IPS DF 4.7 (cell line): ENCODE results near the gene REXO4.
"Not testable (repeated sequence)": the region's sequence is repeated elsewhere in the genome, so short reads cannot be mapped to it uniquely, and the experiment has no call there.

Experiments
- DNase-seq: peaks from one replicate; pipeline ENCODE4 v3.0.0-alpha.2; 2013; ENCODE audit warnings: low spot score; ENCODE audit errors: extremely low read depth

The REXO4 gene

DNA sequence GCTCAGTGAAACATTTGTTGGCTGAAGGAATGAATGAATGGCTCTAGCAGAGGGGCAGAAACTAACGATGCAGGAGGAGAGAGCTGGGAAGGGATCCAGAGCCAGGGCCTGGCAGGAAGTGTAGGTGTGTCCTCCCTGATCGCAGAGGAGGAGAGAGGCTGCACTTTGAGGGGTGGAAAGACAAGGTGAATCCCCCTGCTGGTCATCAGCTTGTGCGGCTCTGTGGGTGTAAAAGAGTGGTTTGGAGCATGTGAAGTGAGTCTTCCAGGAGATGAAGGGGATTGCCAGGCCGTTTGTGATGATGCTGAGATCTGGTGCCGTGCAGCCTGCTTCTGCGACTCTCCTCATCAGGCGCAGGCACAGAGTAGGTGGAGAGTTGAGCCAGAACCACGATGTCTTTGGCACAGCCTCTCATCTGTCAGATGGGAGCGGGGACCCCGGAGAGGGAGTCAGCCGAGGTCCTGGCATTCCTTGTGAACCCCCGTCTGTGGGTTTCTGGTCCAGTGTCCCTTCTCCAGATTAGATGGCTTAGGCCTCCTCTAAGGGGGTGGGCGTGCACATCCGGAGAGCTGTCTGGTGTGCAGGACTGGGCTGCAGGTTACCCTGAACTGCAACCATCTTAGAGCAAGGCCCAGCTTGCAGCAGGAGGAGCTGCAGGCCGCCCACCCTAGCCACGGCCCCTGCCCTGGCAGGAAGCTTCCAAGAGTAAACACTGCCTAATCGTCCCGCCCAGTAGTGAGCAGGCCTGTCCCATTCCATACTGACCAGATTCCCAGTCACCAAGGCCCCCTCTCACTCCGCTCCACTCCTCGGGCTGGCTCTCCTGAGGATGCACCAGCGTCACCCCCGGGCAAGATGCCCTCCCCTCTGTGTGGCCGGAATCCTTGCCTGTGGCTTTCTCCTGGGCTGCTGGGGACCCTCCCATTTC, 4.1 kb upstream of the REXO4 start, which contains the start of gene ADAMTS13:
ADAMTS13 (plus strand) TSS at position 753 of the 928 bp plus-strand sequence; CDS start at position 830, 77 bp downstream.
- DNase-seq, result no peak

DNA sequence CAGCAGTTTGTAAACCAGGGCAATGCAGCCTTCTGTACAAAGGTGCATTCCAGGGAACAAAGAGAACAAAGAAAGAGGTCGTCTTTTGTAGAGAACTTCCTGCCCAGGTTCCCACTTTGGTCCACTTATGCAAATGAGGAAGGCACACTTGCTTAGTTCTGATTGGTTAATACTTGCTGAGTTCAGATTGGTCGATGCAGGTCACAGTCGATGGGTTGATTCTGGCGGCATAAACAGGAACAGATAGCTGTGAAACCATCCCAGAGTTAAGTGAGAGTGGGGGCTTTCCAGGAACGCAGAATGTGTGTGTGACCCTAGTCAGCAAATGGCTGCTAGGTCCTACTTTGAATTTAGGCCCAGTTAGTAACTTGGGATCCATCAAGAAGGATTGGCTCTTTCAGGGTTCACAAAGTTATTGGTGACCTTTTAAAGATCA, 2.6 kb upstream of the REXO4 start:
- DNase-seq, result no peak

DNA sequence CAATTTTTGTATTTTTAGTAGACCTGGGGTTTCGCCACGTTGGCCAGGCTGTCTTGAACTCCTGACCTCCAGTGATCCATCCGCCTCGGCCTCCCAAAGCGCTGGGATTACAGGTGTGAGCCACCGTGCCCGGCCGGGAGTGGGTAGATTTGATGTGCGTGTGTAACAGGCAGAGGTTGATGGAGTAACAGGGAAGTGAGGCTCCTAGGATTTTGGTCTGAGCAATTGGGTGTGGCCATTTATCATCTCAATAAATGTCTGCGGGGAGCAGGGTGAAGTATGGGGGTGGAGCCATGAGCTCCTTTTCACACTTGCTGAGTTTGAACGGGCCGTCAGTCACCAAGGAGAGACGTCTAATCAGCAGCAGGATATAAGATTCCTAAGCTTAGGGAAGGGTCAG, 1.2 kb upstream of the REXO4 start:
- DNase-seq, result no peak

DNA sequence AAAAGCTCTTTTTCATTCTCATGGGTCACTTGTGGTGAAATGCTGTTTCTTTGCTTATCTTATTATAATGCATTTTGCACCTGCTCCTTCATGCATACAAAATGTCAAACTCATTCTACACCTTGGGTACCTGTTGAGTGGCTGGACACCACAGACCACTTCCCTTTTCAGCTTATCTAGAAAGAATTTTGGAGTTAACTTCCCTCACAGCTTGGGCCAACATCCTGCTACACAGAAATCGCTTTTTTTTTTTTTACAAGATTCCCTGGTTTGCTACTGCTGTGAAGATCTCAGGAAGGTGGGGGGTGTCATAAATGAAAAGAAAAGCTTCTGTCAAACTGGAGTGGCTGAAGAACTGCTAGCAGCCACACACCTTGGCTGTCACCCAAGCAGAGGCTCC, 2.6 kb downstream of the REXO4 start:
- no peak for DNase-seq

DNA sequence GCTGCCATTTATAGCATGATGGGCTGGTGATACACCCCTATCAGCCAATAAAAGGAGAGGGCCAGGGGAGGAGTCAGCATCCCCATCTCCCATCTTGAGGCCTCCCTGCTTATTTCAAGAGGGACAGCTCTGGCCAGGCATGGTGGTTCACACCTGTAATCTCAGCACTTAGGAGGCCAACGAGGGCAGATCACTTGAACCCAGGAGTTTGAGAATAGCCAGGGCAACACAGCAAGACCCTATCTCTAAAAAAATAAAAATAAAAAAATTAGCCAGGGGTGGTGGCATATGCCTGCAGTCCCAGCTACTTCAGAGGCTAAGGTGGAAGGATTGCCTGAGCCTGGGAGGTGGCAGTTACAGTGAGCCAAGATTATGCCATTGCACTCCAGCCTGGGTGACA, 9.8 kb downstream of the REXO4 start:
- no peak for DNase-seq

DNA sequence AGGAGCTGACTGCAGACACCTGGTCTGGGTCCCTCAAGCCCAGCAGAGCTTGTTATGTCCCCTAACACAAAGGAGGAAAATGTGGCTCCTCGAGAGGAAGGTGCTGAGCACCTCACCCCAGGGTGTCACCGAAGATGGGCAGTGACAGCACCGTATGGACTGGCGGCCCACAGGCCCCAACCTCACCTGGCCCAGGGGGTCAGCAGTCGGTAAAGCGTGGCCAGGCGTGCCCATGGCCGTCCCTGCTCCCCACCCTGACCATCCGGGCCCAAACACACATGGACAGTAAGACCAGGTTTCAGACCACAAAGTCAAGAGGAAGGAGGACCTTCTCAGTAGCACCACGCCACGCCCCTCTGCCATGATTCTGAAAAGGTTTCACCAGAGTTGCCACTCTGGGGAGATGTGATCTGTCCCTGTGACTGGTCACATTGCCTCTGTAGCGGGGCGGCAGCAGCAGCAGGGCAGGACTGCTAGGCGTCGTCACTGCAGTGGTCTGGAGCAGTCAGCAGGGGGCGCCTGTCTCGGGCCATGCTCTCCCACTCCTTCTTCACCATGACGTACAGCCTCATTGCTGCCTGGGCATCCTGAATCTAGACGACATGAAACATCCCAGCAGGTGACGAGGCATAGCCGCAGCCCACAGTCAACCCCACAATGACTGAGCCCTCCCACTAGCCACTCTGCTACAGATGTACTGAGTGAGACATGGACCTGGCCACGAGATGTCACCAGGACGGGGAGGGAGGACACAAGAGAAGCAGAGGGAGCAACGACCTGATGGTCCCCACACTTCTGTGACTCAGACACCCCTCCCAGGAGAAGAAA, 11.1 kb downstream of the REXO4 start:
- no peak for DNase-seq

DNA sequence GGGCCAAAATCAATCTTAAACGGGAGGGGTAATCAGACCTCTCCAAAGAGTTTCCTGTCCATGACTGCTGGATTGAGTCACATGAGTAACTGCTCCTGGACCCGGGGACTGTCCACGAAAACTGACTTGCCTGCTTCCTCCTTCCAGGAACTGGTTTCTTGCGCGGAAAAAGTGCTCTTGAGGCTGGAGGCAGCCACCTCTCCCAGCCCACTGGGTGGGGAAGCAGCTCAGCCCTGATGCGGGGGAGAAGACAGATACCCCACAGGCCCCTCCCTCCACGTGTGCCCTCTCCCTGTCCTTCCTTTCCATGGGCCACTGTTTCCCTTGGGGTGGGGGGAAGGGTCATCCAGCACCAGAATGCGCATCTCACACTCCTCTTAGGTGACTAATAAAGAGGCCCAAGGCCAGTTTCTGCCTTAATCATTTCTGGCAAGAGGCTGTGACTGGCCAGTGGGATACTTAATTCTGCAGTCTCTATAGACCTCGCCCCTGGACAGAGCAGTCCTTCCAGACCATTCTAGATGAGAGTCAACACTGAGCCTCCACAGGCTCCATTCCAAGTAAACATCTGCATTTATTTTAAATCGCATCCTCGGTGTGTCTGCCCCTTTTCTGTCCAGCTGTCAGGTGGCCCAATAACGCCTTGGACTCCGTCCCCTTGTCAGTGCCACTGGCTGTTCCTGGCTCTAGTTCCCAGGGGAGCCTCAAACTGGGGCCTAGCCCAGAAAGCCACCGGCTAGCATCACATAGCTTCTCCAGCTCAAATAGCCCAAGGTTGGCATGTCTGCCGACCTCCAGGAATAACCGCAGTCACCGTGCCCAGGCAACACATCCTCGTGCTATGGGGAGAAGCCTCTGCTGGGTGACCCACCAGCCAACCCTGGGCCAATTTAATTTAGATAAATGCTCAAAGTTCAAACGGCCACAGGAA, 12.0 kb downstream of the REXO4 start:
- DNase-seq, result no peak

DNA sequence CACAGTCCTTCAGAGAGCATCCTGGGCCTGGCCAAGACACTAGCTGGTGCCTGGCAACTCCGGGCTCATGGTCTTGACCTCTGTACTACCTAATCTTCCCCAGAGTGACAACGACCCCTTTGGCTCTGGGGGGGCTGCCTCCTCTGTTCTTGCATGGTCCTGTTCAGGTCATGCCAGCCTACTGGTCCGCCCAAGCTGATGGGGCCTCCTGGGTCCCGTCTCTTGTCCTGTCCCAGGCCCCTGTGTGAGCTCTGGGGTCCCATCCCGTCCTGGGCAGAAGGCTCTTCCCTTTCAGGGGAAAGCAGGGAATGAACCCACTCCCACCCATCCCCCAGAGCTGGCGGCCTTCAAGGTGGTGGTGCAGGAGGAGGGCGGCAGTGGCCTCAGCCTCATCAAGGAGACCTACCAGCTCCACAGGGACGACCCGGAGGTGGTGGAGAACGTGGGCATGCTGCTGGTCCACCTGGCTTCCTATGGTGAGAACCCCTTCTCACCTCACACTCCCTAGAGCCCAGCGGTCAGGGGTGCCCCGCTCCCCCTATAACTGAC, 13.3 kb downstream of the REXO4 start:
- no peak for DNase-seq

DNA sequence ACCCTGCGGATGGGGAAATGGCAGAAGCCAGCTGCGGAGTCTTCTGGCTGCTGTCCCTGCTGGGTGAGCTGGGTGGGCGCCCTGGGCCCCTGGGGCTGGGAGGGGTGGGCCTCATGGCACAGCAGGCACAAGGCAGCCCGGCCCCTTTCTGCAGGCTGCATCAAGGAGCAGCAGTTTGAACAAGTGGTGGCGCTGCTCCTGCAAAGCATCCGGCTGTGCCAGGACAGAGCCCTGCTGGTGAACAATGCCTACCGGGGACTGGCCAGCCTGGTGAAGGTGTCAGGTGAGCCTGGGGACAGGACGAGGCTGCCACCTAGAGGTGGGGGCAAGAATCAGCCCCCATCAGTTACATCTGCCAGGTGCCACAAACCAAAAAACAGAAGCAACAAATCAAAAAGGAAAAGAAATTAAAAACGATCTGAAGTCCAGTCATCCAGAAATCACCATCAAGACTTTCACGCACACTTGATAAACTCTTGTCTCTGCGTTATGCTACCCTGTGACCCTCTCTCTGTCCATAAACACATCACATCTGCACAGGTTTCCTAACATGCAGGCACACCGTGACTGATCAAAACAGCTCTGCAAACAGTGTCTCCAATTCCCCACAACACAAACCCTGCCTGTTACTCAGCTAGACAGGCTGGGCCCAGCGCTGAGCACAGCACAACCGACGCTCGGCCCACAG, 13.9 kb downstream of the REXO4 start:
- no peak for DNase-seq

DNA sequence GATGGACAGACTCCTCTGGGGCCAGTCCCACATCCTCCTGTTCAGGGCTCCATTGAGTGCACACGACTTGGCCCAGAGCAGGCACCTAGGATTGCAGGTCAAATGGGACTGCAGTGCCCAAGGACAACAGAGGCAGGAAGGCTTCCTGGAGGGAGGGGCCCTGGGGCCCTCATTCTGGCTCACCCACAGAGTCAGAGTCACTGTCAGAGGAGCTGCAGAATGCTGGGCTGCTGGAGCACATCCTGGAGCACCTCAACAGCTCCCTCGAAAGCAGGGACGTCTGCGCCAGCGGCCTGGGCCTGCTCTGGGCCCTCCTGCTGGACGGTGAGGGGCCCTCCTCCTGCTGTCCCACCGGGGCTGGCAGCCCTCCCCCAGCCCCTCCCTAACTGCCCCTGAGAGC, 15.1 kb downstream of the REXO4 start:
- DNase-seq, result no peak

DNA sequence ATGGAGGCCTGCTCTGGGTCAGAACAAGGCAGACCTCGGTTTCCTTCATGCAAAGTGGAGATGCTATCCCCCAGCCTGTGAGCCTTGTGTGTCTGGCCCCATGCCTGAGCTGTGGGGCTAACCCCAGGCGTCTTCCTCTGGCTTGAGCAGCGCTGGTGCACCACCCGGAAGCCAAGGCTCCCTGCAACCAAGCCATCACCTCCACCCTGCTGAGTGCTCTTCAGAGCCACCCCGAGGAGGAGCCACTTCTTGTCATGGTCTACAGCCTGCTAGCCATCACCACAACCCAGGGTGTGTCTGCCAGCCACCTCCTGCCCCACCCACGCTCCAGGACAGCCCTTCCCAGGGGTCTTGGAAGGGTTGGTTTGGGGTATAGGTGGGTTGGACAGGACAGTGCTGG, 16.2 kb downstream of the REXO4 start:
- DNase-seq, result no peak

DNA sequence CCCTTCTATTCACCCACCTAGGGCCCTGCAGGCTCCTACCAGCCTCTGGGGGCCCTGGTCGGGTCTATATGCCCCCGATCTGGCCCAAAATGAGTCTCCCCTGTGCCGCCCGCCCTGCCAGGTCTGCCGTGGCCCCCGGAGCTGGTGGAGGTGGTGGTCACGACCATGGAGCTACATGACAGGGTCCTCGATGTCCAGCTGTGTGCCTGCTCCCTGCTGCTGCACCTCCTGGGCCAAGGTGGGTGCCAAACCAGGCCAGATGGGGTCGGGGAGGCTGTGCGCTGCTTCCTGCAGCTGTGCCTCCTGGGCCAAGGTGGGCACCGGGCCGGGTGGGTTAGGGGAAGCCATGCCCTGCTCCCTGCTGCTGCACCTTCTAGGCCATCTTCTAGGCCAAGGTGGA, 17.5 kb downstream of the REXO4 start:
- no peak for DNase-seq

DNA sequence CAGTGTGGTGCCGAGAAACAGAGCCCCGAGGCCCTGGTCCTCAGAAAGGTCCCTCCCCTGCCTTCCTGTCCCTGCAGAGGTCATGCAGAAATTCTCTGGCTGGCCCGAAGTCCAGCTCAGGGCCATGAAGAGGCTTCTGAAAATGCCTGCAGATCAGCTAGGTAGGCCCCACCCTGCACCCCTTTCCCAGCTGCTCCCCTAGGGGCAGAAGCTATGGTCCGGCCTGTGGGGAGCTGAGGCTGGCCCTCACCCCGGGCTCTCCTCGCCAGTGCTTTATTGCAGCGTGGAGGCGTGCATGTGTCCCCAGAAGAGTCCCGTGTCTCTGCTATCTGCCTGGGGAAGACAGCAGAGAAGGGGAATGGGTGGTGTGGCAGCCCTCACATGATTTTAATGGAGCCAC, 19.9 kb downstream of the REXO4 start:
- DNase-seq, result no peak

DNA sequence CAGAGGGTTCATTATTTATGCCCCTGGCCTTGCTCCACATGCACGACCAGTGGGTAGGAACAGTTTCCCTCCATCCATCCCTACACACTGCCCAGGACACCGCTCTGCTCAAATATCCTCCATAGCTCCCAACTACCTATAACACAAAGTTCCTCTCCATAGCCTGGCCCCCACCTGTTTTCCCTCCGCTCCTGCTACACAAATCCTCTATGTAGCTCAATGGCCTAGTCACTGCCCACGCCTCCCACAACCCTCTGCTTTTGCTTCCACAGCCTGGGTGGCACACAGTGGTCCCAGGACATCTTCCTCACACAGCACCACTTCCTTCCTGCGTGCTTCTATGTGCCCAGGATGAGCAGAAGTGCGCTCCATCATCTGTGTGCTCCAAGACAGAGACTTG, 20.4 kb downstream of the REXO4 start:
- DNase-seq, result no peak

DNA sequence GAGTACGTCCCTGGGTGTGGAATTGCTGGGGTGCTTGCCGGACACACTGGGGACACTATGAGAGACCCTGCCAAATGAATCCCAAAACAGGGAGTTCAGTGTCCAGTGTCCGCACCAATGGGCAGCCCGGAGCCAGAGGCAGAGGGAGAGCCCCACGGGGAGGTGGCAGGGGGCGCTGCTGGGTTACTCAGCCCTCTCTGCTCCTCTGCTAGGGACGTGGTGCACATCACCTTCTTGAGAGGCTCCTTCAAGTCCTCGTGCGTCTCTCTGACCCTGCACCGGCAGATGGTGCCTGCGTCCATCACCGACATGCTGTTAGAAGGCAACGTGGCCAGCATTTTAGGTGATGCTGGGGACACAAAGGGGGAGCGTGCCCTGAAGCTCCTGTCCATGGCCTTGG, 20.9 kb downstream of the REXO4 start:
- no peak for DNase-seq

DNA sequence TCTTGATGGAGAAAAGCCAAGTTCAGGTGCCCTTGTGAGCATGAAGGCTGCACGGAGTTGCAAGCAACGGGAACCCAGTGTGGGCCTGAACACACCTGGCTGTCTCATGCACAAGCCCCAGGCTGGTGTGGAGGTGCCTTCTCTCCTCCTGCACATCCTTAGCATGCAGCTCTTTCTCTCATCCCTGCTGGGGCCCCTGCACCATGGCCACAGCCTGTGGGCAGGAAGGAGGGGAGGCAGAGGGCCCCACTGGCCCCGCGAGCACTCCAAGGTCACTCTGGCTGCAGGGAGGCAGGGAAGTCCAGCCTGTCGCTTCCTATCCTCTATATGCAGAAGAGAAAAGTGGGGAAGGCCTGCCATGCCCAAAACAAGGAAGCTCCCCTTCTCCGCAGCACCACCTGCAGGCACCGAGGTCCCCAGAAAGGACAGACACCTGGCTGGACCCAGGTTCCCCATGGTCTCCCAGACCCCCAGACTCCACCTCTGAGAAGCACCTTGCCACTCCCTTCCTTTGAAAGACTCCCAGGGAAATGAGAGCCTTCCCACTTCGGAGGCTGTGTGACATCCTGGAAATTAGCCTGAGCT, 23.0 kb downstream of the REXO4 start:
- DNase-seq, result no peak

DNA sequence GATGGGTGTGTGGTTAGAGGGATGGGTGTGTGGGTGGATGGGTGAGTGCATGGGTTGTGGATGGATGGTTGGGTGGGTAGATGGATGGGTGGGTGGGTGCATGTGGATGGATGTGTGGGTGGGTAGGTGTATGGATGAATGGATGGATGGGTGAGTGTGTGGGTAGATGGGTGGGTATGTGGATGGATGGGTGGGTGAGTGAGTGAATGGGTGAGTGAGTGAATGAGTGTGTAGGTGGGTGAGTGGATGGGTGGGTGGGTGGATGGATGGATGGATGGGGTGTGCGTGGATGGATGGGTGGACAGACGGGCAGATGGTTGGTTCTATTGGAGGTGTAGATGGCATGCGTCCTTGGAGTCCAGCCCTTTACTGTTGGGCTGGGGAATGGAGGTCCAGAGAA, 24.4 kb downstream of the REXO4 start:
- DNase-seq, result no peak

DNA sequence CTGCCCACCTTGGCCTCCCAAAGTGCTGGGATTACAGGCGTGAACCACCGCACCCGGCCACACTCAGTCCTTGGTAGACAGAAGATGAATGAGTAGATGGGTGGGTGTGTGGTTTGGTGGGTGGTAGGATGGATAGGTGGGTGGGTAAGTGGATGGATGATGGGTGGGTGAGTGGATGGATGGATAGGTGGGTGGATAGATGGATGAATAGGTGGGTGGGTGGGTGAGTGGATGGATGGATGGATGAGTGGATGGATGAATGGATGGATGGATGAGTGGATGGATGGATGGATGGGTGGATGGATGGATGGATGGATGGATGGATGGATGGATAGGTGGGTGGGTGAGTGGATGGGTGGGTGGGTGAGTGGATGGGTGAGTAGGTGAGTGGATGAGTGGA, 25.5 kb downstream of the REXO4 start:
- not testable (repeated sequence) for DNase-seq

DNA sequence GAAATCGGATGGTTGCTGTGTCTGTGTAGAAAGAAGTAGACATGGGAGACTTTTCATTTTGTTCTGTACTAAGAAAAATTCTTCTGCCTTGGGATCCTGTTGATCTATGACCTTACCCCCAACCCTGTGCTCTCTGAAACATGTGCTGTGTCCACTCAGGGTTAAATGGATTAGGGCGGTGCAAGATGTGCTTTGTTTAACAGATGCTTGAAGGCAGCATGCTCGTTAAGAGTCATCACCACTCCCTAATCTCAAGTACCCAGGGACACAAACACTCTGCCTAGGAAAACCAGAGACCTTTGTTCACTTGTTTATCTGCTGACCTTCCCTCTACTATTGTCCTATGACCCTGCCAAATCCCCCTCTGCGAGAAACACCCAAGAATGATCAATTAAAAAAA, 26.4 kb downstream of the REXO4 start:
- not testable (repeated sequence) for DNase-seq

DNA sequence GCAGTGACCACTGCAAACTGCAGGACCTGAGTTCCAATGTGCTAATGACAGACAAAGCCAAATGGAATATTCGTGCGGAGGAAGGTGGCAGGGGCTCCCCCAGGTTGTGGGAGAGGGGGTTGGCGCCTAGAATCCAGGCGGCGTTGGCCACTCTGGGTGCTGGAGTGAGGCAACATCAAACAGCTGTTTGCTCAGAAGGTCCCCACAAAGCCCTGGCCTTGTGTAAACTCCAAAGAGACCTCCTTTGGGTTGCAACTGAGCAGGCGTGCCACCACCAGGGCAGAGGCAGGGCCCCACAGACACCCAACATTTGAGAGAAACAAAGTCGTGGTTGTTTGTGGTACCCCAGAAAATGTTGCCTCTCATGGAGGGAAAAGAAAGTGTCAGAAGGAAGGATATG, 27.1 kb downstream of the REXO4 start:
- no peak for DNase-seq
